Dedifferentiated amniotic fluid mesenchymal stem cell (primary cell): ENCODE data around the gene TLR2.
A peak's percentile ranks its signal among the peaks of the same experiment; 100 is the strongest.
"Not testable (repeated sequence)": the region's sequence is repeated elsewhere in the genome, so short reads cannot be mapped to it uniquely, and the experiment has no call there.

Source experiments
- DNase-seq: peaks from one replicate; pipeline ENCODE4 v3.0.0-alpha.2; 2016; ENCODE audit errors: extremely low spot score

TLR2 gene

DNA sequence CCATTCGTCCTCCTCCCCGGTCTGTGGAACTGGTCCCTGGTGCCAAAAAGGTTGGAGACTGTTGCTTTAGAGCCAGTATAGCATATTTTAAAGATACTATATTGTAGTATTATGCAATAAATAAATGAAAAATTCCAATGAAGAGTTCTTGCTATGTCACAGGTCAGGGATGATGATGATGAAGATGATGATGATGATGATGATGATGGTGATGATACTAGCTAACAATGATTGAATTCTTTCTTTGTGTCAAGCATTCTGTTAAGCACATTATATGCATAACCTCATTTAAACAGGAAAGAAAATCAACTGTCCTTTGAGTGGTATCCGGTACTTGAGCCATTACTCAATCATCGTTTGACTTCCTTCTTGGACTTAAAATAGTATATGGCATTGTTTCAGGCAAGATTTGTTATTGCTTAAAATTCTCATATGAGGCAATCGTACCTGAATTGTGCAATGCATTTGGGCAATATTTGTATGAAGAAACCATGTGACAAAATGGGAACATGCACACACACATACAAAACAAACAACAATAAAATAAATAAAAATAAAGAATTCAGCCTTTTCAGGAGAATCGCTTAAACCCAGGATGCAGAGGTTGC, 22.8 kb upstream of the TLR2 start:
- no peak for DNase-seq

DNA sequence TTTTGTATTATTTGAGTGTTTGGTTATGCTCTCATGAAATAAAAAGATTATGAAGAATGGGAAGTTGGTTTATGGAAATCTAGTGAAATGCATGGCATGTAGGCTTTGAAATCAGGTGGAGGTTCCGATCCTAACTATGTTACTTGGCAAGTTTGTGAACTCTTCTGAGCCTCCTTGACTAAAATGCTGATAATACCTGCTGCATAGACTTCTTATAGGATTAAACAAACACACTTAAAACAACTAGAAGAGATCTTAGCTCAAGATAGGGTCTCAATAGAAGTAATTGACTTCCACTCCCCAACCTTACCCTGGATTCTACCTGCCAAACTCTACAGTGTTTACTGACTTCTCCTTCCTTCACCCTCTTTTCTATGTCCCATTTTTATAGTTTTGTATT, 22.2 kb upstream of the TLR2 start:
- no peak for DNase-seq

DNA sequence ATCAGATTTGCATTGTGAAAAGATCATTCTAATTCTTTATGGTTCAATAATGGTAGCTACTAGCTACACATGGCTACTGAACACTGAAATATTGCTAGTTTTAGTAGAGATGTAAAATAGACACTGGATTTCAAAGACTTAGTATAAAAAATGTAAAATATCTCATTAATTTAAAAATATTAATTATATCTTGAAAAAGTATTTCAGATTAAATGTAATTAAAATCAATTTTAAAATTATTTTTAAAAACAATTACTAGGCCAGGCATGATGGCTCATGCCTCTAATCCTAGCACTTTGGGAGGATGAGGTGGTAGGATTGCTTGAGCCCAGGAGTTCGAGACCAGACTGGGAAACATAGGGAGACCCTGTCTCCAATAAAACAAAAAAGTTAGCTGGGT, 20.4 kb upstream of the TLR2 start:
- DNase-seq: no peak

DNA sequence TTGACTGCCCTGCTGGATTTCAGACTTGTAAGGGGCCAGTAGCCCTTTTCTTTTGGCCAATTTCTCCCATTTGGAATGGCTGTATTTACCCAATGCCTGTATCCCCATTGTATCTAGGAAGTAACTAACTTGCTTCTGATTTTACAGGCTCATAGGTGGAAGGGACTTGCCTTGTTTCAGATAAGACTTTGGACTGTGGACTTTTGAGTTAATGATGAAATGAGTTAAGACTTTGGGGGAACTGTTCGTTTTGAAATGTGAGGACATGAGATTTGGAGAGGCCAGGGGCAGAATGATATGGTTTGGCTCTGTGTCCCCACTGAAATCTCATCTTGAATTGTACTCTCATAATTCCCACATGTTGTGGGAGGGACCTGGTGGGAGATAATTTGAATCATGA, 17.6 kb upstream of the TLR2 start:
- DNase-seq: not testable (repeated sequence)

DNA sequence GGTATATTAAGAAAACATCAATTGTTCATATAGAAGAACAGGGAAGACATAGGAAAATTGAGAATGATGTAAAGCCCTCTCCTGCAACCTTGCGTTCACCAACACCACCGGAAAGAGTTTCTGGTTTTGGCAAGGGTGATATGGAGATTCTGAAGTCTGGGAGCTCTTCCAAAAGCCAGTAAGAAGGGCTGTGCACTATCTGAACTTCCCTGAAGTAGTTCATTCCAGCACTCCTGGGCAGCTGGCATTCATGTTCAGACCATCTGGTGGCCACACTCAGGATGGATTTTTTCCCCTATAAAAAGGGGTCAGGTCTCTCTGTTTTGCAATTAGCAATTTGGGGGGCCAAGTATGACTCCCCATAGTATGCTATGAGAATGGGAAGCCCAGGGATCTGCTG, 15.4 kb upstream of the TLR2 start:
- no peak for DNase-seq

DNA sequence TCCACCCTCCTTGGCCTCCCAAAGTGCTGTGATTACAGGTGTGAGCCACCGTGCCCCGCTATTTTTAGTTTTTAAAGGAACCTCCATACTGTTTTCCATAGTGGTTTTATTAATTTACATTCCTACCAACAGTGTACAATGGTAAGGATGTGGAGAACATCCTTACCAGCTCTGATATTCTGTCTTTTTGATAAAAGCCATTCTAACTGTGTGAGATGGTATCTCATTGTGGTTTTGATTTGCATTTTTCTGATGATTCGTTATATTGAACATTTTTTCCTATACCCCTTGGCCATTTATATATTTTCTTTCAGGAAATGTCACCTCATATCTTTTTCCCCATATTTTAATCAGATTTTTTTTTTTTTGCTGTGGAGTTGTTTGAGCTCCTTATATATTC, 14.2 kb upstream of the TLR2 start:
- DNase-seq: no peak

DNA sequence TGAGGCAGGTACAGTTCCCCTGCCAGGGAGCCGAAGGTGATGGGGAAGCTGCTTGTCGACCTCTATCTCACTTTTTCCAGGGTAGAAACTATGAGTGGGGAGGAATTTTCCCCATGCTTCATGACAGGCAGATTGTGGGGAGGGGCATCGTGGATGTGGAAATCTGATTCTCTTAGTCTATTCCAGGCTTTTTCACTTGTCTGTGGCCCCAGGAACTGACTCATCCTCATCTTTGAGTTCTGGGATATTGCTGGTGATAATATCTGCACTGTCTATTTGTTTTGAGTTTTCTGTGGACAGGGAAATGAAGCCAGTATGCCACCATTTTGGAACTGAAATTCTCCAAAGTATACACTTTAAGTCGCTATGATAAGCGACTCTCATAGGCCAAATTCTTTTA, 7.6 kb upstream of the TLR2 start:
- DNase-seq: no peak

DNA sequence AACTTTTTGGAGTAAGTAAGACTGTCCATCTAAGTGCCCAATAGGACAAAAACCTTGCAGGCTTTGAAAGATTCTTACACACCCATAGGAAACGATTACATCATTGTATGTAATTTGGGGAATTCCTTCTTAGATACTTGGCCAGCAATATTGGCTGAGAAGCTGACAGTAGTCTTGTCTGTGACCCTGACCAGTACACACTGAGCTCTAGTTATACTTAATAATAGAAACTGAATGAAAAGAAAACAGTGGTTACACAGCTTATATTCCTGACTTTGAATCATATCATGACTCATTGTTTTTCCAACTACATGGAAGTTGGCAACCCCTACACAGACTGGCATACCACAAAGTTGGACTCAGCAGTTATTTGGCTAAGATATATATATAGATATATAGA, 7.1 kb upstream of the TLR2 start:
- peak; percentile 93 for DNase-seq

DNA sequence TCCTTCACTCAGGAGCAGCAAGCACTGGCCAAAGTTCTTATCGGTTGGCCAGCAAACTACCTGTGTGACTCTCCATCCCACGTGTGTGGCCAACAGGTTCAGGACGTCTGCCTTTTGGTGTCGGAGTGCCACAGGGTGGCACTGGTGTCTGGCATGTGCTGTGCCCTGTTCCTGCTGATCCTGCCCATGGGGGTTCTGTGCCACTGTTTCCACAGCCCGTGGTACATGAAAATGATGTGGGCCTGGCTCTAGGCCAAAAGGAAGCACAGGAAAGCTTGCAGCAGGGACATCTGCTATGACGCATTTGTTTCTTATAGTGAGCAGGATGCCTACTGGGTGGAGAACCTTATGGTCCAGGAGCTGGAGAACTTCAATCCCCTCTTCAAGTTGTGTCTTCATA, 4.6 kb upstream of the TLR2 start:
- no peak for DNase-seq

DNA sequence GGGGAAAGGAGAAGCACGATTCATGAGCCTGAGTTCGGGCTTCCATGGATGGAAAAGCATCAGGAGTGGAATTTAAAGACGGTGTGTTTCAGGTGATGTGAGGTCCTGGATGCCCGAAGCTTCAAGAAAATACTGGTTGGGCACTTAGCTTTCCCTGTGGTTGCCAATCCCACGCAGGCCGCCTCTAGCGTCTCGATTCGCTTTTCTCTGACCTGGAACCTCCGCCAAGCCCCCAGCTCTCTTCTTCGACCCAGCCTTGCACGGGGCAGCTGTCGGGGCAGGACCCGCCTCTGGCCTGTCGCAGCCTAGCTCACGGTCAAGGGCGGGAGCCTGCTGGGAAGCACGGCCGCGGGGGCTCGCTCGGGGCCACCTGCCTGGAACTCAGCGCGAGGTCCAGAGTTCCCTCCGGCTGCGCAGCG, 308 bp upstream of the TLR2 start:
- no peak for DNase-seq

DNA sequence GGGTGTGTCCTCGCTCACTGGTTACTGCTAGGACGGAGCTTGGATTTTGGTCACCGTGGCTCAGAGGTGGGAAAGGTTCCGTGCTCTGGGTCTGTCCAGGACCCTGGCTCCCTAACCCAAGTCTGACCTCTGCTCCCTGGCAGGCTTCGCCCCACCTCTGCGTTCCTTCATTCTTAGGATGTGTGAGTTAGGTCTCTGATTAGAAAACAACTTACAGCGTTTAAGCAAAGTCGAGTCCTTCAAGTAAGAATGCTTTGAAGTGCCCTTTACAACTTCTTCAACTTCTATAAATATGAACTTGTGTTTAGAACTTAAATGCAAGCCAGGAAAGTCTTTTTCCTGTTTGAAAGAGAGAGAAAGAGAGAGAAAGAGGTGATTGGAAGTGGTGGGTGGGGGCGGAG, 891 bp downstream of the TLR2 start:
- no peak for DNase-seq

DNA sequence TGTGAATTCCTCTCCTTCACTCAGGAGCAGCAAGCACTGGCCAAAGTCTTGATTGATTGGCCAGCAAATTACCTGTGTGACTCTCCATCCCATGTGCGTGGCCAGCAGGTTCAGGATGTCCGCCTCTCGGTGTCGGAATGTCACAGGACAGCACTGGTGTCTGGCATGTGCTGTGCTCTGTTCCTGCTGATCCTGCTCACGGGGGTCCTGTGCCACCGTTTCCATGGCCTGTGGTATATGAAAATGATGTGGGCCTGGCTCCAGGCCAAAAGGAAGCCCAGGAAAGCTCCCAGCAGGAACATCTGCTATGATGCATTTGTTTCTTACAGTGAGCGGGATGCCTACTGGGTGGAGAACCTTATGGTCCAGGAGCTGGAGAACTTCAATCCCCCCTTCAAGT, 20.4 kb downstream of the TLR2 start:
- no peak for DNase-seq

DNA sequence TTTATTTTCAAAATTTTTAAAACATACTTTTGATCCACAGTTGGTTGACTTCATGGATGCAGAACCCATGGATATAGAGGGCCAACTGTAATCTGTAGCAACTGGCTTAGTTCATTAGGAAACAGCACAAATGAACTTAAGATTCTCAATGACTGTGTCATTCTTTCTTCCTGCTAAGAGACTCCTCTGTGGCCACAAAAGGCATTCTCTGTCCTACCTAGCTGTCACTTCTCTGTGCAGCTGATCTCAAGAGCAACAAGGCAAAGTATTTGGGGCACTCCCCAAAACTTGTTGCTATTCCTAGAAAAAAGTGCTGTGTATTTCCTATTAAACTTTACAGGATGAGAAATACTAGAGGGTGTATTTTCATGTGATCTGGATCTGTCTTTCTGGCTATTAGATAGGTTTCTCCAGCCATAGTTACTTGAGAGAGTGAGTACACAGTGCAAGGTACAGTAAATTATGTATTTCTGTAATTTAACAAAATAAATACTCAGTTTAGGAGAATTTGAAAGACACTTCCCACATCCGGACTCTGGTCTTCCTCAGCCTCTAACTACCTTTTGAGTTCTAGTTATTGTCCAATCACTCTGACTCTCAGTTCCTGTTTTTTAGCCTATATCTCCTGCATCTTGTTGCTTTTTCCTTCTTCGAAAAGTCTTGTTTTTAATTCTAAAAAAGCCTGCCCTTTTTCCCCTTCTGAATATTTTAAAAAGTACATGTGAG, 21.8 kb downstream of the TLR2 start:
- DNase-seq: no peak

DNA sequence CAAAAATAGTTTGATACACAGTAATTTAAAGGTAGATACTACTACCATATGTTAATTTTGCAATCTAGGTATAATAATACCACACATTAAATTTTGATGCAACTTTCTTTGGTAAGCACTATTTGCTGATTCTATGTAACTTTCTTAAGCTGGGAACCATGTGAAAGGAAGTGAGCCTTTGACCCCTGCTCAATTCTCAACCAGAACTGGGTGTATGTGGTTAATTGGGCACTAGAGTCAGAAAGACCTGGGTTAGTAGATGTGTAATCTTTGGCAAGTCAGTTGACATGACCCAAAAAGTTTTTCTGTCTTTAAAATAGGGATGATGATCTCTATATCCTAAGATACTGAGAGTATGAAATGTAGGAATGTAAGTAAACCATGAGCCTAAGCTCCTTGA, 22.4 kb downstream of the TLR2 start:
- DNase-seq: no peak

DNA sequence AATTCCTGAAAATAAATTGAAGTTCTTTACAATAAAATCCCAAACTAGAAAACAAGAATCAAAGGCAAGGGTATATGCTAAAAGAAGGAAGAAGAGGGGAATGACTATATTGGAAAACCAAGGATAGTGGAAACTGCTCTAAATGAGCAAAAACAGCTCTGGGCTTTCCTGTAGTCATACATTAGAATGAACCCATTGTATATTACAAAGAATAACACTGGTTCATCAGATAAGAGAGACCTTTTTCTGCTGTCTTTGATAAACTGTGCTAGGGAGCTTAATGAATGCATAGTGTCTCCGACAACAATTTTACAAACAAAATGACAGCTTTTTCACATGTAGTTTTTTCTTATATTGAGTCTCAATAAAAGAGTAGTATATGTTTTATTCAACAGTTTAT, 26.6 kb downstream of the TLR2 start:
- DNase-seq: no peak

DNA sequence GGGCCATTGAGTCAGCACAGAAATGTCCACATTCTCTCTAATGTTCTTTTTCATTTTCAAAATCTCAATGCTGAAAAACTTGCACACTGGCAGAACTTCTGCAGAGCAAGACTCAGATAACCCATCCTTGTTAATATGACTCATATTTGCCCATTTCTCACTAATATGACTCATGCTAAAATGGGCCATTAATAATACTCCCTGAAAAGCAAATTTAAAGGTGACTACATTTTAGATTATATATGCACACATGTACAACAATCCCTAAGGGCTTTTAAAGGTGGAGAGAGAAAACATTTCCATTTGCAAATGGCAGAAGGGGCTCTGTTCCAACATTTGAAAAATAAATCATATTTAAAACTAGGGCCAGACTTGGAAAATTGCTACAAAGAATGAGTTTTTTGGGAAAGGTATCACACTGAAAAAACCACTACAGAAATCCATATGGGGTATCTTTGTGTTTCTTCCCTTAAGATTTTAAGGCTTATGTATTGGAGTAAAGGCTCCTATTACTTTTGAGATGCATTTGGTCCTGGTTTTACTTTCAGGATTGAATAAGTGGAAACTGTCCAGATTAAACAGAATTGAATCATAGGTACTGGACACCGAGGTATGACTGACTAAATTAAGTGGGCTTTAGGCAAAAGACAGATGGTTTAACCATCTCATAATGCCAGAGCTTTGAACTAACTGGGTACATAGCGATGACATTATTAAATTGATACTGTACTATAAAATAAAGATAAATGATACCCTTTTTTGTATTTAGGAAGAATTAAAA, 30.0 kb downstream of the TLR2 start:
- DNase-seq: no peak

DNA sequence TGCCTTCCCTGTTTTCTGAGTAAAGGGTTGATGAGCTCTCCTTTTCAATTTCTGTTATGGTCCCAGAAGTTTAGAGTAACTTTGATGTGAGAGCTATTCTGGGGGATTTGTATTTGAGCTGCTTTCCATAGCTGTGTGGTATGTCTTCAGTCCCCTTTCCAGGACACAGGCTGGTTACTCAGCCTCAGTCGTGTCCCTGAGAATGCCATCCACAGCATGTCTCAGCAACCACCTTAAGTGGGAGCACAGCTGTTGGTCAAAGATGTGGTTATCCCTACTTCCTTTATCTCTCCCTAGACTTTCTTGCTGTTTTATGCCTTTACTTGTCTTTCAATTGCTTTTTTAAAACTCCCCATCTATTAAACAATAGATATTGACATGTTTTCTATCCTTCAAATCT, 38.0 kb downstream of the TLR2 start:
- no peak for DNase-seq

DNA sequence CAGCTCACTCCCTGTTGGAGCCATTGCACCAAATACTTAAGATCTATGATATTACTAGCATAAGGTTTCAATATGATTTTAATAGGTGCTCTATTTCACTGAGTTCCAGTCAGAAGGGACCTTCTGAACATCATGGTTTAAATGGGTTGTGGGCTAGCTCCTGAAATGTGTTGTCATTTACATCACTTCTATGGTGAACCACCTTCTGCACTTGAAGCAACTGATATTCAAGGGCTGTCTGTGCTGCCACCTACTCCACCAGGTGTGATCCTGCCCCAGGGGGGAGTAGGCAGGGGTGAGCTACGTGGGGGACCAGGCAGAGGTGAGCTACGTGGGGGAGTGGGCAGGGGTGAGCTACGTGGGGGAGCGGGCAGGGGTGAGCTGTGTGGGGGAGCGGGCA, 40.5 kb downstream of the TLR2 start:
- DNase-seq: no peak

DNA sequence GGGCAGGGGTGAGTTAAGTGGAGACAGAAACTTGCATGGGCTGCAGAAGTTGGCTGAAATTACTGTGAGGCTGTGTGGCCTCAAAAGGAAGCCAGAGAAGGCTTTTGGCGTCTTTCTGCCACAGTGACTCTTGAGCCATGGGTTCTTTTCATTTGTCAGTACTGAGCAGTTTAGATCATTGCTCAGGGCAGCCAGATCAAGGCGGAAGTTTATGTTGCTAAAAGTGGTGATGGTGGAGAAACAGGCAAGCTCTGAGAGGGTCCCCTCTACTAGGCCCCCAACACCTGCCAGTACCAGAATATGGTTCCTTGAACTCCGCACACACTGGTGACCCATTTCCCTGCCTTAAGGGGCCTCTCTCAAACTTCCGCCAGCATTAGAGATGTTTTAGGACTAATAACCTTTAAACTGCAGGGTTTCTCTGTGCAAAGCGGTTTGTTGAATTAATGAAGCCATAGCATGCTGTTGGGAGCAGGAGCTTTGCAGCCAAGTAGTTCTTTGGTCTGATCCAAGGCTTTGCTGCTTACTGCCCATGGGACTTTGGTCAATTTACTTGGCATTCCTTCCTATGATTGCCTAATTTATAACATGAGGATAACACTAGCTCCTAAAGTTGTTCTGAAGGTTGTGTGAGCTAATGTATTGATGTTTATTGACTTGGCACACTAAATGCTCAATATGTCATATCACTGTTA, 41.2 kb downstream of the TLR2 start:
- DNase-seq: no peak

DNA sequence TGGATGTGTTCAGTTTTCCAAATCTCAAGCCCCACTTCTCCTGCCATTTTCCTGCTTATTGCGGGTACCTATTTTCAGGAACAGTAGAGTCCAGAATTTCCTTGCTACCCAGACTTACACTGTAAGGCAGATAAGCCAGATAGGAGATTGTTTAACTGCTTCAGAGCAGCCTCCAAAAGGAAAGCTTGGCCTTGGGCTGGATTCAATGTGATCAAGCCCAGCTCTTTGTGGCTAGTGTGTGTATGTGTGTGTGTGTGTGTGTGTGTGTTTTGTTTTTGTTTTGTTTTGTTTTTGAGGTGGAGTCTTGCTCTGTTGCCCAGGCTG, 41.7 kb downstream of the TLR2 start:
- DNase-seq: no peak

DNA sequence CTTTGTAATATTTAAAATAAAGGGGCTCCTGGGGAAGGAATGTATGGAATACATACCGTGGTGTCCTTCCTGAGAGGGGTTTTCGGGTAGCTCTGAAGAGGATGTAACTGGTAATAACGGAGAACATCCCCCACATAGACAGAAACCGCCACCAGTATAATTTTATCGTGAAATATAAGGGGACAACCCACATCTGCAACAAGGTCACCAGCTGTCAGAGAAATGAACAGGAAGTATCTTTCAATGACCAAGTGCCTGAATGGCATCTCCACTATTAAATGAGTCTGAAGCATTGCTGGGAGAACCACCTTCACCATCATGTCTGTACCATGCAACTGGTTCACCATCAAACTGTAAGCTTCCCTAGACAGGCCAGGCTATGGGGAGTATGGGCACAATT, 44.1 kb downstream of the TLR2 start:
- no peak for DNase-seq

DNA sequence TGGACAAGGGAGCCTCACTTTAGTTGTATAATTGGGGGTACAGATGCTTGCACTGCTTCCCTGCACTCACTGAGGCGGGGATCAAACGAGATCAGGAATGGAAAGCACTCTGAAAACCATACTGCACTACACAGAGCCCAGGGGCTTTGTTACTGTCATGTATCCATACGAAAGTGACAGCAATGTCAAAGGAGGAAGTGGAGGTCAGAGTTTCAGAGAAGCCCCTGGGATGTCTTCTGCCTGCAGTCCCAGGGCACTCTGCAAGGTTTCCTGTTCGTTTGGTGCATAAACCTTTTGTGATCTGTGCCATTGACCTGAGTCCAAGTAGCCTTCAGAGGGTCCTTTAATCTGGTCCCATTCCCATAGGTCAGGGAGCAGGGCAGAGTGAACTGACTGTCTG, 44.6 kb downstream of the TLR2 start:
- no peak for DNase-seq

DNA sequence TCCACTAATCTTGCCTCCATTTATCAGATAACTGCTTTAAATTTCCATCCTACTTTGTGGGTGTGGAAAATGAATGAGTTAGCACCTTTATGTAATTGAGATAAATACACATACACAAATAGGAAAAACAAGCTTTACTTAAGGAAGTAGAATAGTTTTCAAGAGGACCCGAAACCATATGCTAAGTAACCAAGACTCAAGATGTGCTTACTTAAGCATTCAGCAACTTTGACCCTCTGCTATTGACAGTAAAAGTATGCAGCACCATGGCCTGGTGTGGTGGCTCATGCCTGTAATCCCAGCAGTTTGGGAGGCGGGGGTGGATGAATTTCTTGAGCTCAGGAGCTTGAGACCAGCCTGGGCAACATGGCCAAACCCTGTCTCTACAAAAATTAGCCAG, 45.8 kb downstream of the TLR2 start:
- no peak for DNase-seq
